HPDE6-E6E7 (cell line): ENCODE data around the gene DNAI1.
"Not testable (repeated sequence)": the region's sequence is repeated elsewhere in the genome, so short reads cannot be mapped to it uniquely, and the experiment has no call there.

ENCODE experiments used
- DNase-seq: peaks from one replicate; pipeline ENCODE4 v3.0.0; 2011; ENCODE audit warnings: missing footprints; ENCODE audit errors: extremely low spot score

Gene DNAI1

GRCh38 chr9:34450644-34451043, 8.0 kb upstream of the DNAI1 start:
- DNase-seq = no peak

- no peak for DNase-seq
Observed at GRCh38 chr9:34451135-34451534, 7.5 kb upstream of the DNAI1 start.

GRCh38 chr9:34451545-34451944, 7.1 kb upstream of the DNAI1 start:
- DNase-seq = no peak

GRCh38 chr9:34452568-34452967, 6.0 kb upstream of the DNAI1 start:
- no peak for DNase-seq

- DNase-seq = peak; percentile 44
Observed at GRCh38 chr9:34454571-34455065, 4.0 kb upstream of the DNAI1 start.

- DNase-seq = no peak
Observed at GRCh38 chr9:34456151-34456550, 2.5 kb upstream of the DNAI1 start.

GRCh38 chr9:34456746-34457145, 1.9 kb upstream of the DNAI1 start:
- no peak for DNase-seq

- peak; percentile 54 for DNase-seq
Observed at GRCh38 chr9:34457266-34458012, 1.2 kb upstream of the DNAI1 start.

GRCh38 chr9:34458959-34459340, 345 bp downstream of the DNAI1 start:
- no peak for DNase-seq

GRCh38 chr9:34459356-34459755, 751 bp downstream of the DNAI1 start:
- no peak for DNase-seq

- DNase-seq = no peak
Observed at GRCh38 chr9:34459941-34460340, 1.3 kb downstream of the DNAI1 start.

- peak; percentile 45 for DNase-seq
Observed at GRCh38 chr9:34463098-34463900, 4.7 kb downstream of the DNAI1 start.

GRCh38 chr9:34463901-34464232, 5.3 kb downstream of the DNAI1 start:
- DNase-seq = no peak

- no peak for DNase-seq
Observed at GRCh38 chr9:34464571-34464970, 6.0 kb downstream of the DNAI1 start.

- DNase-seq = no peak
Observed at GRCh38 chr9:34465468-34465867, 6.9 kb downstream of the DNAI1 start.

- no peak for DNase-seq
Observed at GRCh38 chr9:34475097-34475496, 16.5 kb downstream of the DNAI1 start.

- no peak for DNase-seq
Observed at GRCh38 chr9:34477541-34477940, 18.9 kb downstream of the DNAI1 start.

- DNase-seq = no peak
Observed at GRCh38 chr9:34479431-34479866, 20.8 kb downstream of the DNAI1 start.

- not testable (repeated sequence) for DNase-seq
Observed at GRCh38 chr9:34481620-34482019, 23.0 kb downstream of the DNAI1 start.

- DNase-seq = not testable (repeated sequence)
Observed at GRCh38 chr9:34482746-34483145, 24.1 kb downstream of the DNAI1 start.

GRCh38 chr9:34484678-34485077, 26.1 kb downstream of the DNAI1 start:
- DNase-seq = no peak

- no peak for DNase-seq
Observed at GRCh38 chr9:34485822-34486221, 27.2 kb downstream of the DNAI1 start.

GRCh38 chr9:34486572-34486971, 28.0 kb downstream of the DNAI1 start:
- DNase-seq = no peak
